MM.1S (cell line): Measurements from ENCODE around the gene CSTA.

Source experiments
- EZH2 ChIP-seq: fragments of 300-600 bp; sonication (generic); optimal IDR thresholded peaks from 2 replicates; pipeline ENCODE3; 2017; ENCODE audit warnings: low read depth, mild to moderate bottlenecking, antibody characterized with exemption, low read length, mixed read lengths
- TF ChIP-seq, protein P1 (sequence below): fragments of 300-600 bp; sonication (generic); IDR thresholded peaks from 2 replicates; pipeline ENCODE4 v1.5.1; 2016; ENCODE audit warnings: antibody characterized with exemption, low read length, mixed read lengths

DNA sequence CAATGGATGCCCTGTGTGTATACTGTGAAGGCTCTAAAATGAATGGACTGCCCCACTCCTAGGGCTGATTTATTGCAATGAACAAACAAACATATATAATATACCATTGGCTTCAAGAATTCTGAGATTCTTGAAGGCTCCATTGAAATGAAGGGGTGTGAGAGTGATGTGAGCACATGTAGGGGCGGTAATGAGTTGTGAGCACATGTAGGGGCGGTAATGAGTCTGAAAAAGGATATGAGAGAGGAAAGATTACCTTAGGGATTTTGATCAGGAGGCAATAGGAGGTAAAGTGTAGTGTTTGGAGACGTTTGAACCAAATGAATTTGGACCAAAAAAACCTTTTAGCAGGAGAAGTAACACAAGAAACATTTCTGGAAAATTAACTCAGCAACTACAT is 62.7 kb downstream of the CSTA start:
- TF ChIP-seq, protein P1, sequence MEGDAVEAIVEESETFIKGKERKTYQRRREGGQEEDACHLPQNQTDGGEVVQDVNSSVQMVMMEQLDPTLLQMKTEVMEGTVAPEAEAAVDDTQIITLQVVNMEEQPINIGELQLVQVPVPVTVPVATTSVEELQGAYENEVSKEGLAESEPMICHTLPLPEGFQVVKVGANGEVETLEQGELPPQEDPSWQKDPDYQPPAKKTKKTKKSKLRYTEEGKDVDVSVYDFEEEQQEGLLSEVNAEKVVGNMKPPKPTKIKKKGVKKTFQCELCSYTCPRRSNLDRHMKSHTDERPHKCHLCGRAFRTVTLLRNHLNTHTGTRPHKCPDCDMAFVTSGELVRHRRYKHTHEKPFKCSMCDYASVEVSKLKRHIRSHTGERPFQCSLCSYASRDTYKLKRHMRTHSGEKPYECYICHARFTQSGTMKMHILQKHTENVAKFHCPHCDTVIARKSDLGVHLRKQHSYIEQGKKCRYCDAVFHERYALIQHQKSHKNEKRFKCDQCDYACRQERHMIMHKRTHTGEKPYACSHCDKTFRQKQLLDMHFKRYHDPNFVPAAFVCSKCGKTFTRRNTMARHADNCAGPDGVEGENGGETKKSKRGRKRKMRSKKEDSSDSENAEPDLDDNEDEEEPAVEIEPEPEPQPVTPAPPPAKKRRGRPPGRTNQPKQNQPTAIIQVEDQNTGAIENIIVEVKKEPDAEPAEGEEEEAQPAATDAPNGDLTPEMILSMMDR: no peak
- no peak for TF ChIP-seq EZH2
